GM19193 (cell line): ENCODE data around the gene GYG2.

Source experiments
- POLR2A ChIP-seq: IDR thresholded peaks from 4 replicates; pipeline ENCODE4 v1.6.1; 2011; ENCODE audit not compliant: insufficient read depth, insufficient read length; ENCODE audit errors: extremely low read depth

GYG2 gene

DNA sequence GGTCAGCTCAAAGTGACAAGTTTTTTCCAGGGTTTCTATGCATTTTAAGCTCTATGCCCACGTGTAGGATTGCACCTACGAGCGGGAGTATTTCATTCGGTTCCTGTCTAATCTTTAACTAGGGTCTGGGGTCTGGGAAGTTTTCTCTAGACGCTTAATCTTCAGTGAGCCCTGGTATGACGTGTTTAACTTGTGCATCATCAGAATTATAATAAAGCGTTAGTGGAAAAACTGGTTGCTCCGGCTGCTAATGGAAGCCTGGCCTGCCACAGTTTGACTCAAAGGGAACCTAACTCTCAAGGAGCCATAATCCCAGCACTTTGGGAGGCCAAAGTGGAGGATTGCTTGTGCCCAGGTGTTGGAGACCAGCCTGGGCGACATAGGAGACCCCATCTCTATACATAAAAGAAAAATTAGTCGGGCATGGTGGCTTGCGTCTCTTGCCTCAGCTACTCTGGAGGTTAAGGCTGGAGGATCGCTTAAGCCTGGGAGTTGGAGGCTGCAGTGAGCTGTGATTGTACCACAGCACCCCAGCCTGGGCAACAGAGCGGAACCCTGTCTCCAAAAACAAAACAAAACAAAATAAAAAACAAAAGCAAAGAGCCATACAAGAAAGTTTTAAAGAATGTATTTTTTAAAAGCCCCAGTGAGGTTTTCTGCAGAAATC is 70.2 kb downstream of the GYG2 start:
- no peak for TF ChIP-seq POLR2A

DNA sequence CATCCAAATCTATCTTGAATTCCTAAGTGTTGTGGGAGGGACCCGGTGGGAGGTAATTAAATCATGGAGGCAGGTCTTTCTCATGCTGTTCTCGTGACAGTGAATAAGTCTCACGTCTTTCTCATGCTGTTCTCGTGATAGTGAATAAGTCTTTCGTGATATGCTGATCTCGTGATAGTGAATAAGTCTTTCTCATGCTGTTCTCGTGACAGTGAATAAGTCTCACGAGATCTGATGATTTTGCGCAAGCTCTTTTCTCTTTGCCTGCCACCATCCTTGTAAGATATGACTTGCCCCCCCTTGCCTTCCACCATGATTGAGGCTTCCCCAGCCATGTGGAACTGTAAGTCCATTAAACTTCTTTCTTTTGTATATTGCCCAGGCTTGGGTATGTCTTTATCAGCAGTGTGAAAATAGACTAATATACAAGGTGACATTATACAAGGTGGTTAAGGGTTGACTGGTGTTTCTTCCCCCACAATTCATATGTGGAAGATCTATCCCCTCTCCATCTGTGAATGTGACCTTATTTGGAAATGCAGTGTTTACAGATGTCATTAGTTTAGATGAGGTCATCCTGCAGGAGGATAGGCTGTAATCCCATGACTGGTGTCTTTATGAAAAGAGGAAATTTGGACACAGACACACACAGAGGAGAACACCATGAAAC is 72.8 kb downstream of the GYG2 start:
- no peak for TF ChIP-seq POLR2A

DNA sequence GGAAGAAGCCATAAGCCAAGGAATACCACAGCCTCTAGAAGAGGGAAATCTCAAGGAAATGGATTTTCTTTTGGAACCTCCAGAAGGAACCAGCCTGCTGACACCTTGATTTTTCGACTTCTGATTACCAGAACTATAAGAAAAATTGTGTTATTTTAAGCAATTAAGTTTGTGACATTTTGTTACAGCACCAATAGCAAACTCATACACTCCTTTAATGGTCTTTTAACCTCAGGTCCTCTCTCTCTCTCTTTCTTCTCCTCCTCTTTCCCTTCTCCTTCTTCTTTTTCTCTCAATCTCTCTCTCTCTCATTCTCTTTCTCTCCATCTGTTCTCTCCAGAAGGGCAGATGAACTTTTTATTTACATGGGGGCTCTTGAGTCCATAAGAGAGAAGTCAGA is 74.1 kb downstream of the GYG2 start:
- no peak for TF ChIP-seq POLR2A

DNA sequence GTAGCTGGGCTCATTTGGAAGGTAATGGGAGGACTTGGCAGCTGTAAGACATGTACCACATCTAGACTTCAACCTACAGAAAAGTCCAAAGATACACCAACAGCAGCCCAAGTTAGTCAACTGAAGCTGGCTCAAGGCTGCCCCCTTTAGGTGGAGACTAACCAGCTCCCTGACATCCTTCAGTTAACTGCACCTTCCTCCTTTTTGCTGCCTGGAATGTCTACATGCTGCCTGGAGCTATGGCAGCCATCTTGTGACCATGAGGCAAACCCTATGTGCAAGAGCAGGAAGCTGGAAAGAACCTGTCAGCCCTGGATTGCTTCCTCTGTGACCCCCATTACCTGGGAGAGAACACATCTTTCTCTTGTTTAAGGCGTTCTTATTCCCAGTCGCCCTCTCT is 74.6 kb downstream of the GYG2 start:
- no peak for TF ChIP-seq POLR2A

DNA sequence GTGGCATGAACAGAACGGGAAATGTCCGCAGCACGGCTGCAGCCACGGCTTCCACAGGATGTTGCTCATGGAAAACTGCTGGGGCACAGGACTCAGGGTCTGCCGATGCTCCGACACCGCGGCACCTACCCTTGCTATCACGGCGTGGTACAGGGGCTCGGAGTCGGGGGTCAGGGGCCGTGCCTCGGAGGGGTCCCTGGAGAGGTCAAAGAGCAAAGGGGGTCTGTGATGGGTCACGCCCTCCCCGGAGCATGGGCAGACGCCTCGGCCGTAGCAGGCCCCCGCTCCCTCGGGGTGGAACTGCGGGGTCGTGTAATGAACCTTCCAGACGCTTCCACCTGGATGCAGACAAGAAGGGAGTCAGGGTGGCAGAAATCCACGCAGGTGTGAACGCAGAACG is 78.6 kb downstream of the GYG2 start:
- no peak for TF ChIP-seq POLR2A

DNA sequence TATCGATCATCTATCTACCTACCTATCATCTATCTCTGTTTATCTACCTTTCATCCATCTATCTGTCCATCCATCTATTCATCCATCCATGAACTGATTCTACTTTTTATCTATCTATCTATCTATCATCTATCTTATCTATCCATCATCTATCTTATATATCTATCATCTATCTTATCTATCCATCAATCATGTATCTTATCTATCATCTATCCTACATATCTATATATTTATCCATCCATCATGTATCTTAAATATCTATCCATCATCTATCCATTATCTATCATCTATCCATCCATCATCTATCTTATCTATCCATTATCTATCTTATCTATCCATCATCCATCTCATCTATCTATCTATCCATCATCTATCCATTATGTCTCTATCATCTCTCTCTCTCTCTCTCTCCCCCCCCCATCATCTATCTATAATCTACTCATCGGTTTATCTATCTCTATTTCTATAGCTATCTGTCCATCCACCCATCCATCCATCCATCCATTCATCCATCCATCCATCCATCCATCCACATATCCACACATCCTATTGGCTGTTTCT is 79.5 kb downstream of the GYG2 start:
- TF ChIP-seq POLR2A, result no peak

DNA sequence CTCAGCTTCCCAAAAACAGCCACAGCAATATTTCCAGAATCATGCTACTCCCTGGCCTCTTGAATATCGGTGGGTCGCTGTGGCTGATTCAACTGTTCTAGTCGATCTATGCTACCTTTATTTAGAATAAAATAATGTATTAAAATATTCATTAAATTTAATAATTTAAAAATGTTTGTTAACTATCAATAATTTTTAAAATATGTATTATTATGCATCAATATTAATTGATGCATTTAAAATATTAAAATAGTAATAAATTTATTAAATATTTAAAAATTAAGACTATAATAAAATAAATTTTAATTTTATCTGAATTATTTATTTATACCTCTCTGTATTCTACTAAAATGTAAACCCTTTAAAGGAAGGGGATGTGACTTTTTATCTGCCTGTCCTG is 81.4 kb downstream of the GYG2 start:
- TF ChIP-seq POLR2A, result no peak

DNA sequence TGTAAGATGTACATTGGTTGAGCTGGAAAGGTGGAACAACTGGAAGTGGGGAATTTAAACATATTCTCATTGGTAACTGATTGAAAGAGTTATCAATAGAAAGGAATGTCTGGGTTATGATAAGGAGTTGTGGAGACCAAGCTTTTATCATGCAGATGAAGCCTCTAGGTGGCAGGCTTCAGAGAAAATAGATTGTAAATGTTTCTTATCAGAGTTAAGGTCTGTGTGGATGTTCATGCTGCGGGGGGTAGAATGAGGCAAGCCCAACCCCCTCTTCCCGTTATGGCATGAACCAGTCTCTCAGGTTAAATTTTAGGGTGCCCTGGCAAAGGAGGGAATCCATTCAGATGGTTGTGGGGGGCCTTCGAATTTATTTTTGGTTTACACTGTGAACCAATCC is 84.4 kb downstream of the GYG2 start:
- TF ChIP-seq POLR2A, result no peak

DNA sequence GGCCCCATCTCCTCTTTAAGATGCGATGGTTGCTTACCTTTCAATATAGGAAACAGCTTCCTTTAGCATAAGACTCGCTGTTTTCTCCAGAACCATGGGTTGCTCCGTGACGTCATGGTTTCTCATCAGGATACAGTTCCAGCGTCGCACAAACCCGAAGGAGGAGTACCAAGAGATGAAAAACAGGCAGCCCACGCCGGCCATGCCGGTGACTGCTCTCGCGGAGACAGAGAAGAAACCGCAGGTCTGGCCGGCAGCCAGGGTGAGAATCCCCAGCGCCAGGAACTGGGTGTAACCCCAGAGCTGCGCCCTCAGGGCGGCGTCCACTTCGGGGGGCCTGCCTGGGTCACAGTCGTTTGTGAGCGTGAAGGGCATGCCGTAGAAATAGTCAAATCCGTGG is 89.0 kb downstream of the GYG2 start:
- TF ChIP-seq POLR2A, result no peak

DNA sequence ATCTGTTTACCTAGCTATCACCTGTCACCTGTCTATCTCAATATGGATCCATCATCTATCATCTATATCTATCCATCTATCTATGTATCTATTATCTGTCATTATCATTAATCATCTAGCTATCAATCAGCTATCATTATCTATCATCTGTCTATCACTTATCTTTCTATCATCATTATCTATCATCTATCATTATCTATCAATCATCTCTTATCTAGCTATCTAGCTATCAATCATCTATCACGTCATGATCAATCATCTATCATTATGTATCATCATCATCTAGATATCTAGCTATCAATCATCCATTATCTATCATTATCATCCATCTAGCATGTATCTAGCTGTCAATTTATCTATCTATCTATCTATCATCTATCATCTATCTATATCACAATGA is 92.5 kb downstream of the GYG2 start:
- no peak for TF ChIP-seq POLR2A

DNA sequence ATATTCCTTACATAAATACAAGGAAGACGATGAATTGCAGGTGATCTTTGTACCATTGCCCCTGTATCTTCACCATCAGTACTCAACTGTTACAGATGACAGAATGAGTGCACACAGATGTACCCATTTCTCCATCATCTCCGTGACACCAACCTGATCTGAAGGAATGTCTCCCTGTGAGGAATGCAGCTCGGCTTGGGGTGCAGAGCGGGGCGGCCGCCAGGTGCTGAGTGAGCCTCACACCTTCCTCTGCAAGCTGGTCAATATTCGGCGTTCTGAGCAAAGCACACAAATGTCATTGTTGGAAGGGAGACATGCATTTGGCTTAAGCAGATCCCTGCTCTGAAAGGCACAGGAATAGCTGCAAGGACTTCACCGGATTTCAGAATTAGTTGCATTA is 93.0 kb downstream of the GYG2 start:
- no peak for TF ChIP-seq POLR2A

DNA sequence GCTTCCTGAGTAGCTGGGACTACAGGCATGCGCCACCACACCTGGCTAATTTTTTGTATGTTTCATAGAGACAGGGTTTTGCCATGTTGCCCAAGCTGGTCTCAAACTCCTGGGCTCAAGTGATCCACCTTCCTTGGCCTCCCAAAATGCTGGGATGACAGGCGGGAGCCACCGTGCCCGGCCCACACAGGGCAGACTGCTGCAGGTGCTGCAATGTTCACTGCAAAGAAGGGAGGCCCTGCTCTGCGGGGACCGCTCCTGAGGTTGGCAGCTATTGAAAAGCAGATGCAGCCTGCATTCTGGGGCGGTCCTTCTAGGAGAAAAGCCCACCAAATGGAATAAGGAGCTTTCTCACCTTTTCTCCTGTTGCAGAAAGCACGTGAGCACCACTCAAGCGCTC is 95.4 kb downstream of the GYG2 start:
- TF ChIP-seq POLR2A, result no peak

DNA sequence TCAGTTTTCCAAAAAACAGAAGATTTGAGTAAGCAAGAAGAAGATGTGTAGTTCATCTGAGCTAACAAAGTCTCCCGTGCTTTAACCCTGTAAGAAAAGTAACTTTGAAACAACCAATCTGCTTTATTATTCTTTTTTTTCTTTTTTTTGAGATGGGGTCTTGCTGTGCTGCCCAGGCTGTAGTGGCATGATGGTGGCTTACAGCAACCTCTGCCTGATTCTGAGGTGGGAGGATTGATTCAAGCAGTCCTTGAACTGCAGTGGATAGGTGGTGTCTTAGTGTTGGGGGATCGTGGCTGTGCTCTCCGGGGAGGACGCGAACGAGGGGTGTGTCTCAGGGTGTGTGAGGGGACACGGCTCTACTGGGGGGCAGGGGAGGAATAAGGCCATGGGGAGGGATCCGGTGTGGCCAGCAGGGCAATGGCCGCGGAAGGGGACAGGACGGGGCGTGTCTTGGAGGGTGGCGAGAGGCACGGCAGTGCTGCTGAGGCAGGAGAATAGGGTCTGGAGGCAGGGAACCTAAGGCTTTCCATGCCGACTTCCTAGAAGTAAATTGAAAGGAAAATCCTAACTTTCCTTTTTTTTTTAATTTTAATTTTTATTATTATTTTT is 98.0 kb downstream of the GYG2 start:
- no peak for TF ChIP-seq POLR2A

DNA sequence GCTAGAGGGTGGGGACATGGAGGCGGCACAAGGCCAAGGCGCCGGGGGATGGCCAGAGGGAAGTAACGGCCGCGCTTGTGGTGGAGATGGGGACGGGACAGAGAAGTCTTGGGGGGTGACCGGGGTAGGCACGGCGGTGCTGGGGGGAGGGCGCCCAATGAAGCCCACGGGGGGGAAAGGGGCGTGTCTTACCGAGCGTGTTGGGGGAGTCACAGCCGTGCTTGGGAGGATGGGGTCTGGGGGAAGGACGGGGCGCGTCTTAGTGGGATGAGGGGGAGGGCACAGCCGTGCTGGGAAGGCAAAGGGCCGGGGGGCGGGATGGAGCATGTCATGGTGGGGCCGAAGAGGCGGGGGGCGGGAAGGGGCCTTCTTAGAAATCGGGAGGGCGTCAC is 99.5 kb downstream of the GYG2 start:
- no peak for TF ChIP-seq POLR2A

DNA sequence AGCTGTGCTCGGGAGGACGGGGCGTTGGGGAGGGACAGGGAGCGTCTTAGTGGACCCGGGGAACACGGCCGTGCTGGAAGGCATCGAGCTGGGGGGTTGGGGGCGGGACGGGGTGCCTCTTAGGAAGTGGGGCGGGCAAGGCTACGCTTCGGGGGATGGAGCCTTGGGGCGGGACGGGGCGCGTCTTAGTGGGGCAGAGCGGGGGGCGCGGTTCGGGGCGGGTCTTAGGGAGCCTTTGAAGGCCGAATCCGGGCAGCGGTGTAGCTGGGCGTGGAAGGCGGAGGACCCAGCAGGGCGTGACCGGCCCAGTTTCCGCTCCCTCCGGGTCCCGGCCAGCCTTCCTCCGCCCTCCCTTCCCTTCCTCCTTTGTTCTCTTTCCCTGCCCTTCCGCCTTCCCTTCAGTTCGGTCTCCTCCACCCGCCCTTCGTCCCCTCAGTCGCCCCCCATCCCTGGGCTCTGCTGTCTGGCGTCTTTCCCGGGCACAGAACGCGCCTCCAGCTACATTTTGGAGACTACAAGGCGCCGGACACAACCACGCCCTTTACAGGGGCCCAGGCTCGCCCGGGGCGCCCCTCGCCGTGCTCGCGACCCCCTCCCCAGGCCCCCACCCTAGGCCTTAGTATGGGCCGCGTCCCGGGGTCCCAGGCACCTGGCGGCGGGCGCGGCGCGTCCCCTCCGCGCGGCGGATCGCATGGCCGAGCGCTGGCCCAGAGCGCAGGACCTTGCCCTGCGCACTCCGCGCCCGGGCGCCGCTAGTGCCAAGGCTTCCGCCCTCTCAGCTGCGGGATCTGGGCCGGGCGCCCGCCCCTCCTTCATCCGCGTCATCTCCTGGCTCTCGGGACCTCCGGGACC is 100.1 kb downstream of the GYG2 start, which contains the start of gene ARSD:
ARSD (minus strand) TSS at position 757 of the 852 bp plus-strand sequence; CDS start at position 693, 64 bp downstream.
- TF ChIP-seq POLR2A, result peak; percentile 55
